ENCODE results near the gene STS. TPM values are rescaled to one million over a fixed set of nuclear protein-coding genes. Genes with fewer than 3 reads are reported as not detected.
A peak's percentile ranks its signal among the peaks of the same experiment; 100 is the strongest.

STS gene
- total RNA-seq, 1 experiment from 2014 or later: 3.3 TPM

DNA sequence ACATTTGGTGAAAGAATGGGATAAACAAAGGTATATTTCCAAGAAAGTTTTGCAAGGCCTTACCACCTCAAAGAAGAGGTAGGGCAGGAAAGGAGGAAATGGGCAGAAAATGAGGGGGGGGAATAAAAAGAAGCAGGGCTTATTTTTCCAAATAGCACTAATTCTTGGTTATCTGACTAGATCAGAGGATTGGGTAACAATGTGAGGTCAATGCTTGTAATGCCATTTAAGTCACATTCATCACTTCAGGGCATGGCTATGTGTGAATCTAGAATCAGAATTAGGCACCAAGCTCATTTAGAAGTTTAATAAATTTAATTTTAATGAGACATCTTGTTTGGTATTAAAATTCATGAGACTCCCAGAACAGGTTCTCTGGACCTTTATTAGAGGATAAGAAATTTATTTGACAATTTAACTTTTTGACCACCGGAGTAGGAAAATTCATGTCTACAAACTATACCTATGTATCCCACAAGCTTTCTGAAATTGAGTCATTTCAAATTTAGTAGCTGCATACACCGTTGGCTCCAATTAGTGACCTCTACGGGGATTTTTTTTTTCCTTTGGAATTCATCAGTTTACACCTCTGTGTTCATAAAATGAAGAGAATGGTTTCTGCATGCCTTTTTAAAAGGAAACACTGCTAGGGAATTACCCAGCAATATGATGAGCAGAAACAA lies 1.4 kb upstream of the STS start:
- no peaks in the 10 kb centered on the region for H3K9me3 ChIP-seq (ENCODE audit: insufficient read depth, low read depth)
- H4K20me1 ChIP-seq (ENCODE audit: insufficient read depth): no peaks in the 10 kb centered on the region
- H3K79me2 ChIP-seq (ENCODE audit: low read depth): peaks cover 82% of the 10 kb centered on the region
- DNase-seq: peak in 1 of 2 experiments; percentile 86
- BruUV-seq (replicated peaks): no TSS peak
- peak overlapping the region; percentile 99 for H3K27ac ChIP-seq
- peaks cover 23% of the 10 kb centered on the region for H3F3A ChIP-seq (ENCODE audit: insufficient read depth, low read depth)
- H3K9me2 ChIP-seq (ENCODE audit: insufficient read depth): no peaks in the 10 kb centered on the region
- no peaks in the 10 kb centered on the region for H3K27me3 ChIP-seq (ENCODE audit: insufficient read depth, low read depth)
- no peak overlapping the region for H2AFZ ChIP-seq
- peaks cover 38% of the 10 kb centered on the region for H3K4me1 ChIP-seq (replicated peaks; ENCODE audit: insufficient read depth)
- H3K4me3 ChIP-seq: peak overlapping the region; percentile 90; the same call in 1 of the 2 replicates
- no peak for TF ChIP-seq EZH2 (IDR thresholded peaks at IDR 0.05; ENCODE audit: low read depth)
- H3K36me3 ChIP-seq (ENCODE audit: low read depth): no peaks in the 10 kb centered on the region; the same call in 1 of the 2 replicates
- H3K4me2 ChIP-seq: peak overlapping the region; percentile 83
- CTCF ChIA-PET: no interaction called here
- POLR2A ChIA-PET (ENCODE audit: unreplicated experiment): interaction anchor here (0.6 kb wide), 1 partner anchor 198 kb away, joined by 3 read pairs; no protein-coding TSS in a partner anchor
- intact Hi-C loops (cut with micrococcal nuclease; ENCODE audit: unreplicated experiment): loop anchor here (1.0 kb wide), 1 partner anchor 14 kb away; no protein-coding TSS in a partner anchor

DNA sequence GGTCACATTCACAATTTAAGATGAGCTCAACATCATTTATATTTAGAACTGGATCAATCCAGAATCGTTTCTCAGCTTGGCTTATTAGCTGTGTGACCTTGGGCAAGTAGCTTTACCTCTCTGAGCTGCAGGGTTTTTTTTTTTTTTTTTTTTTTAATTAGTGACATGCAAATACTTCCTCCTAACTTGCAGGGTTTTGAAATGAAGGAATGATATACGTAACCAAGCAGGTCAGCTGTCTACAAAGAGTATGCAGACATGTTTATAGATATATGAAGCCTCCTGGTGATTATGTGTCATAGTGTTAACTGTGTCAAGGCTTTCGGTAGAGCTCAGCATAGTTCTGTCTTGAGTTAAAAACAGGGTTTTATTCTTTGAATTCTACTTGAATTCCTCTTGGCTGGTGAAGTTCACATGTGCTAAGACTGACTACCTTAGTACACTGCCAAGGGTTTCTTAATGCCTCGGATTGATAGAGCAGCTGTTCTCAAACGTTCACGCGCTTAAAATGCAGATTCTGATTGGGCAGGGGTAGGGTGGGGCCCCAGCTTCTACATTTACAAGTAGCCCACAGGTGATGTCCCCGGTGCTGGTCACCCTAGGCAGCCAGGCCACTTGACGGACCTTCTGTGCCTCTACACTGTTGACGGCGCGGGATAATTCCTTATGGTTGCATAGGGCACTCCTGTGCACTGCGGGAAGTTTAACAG lies 654 bp upstream of the STS start:
- H3K27me3 ChIP-seq (ENCODE audit: insufficient read depth, low read depth): no peaks in the 10 kb centered on the region
- intact Hi-C loops (cut with micrococcal nuclease; ENCODE audit: unreplicated experiment): loop anchor here (1.0 kb wide), 1 partner anchor 15 kb away; no protein-coding TSS in a partner anchor
- no peaks in the 10 kb centered on the region for H3K9me2 ChIP-seq (ENCODE audit: insufficient read depth)
- peak in 1 of 2 experiments; percentile 39 for DNase-seq
- H3K36me3 ChIP-seq (ENCODE audit: low read depth): no peaks in the 10 kb centered on the region; the same call in 1 of the 2 replicates
- peak overlapping the region; percentile 90 for H3K4me3 ChIP-seq
- H3K9me3 ChIP-seq (ENCODE audit: insufficient read depth, low read depth): no peaks in the 10 kb centered on the region
- H3K79me2 ChIP-seq (ENCODE audit: low read depth): peaks cover 75% of the 10 kb centered on the region
- BruUV-seq (replicated peaks): TSS peak; percentile 41
- ChIA-PET CTCF (no interaction called here), POLR2A (ENCODE audit: unreplicated experiment) (interaction anchor here (0.6 kb wide), 1 partner anchor 198 kb away, joined by 3 read pairs; no protein-coding TSS in a partner anchor)
- H4K20me1 ChIP-seq (ENCODE audit: insufficient read depth): no peaks in the 10 kb centered on the region
- no peak for TF ChIP-seq EZH2 (IDR thresholded peaks at IDR 0.05; ENCODE audit: low read depth)
- TF ChIP-seq, protein P1, sequence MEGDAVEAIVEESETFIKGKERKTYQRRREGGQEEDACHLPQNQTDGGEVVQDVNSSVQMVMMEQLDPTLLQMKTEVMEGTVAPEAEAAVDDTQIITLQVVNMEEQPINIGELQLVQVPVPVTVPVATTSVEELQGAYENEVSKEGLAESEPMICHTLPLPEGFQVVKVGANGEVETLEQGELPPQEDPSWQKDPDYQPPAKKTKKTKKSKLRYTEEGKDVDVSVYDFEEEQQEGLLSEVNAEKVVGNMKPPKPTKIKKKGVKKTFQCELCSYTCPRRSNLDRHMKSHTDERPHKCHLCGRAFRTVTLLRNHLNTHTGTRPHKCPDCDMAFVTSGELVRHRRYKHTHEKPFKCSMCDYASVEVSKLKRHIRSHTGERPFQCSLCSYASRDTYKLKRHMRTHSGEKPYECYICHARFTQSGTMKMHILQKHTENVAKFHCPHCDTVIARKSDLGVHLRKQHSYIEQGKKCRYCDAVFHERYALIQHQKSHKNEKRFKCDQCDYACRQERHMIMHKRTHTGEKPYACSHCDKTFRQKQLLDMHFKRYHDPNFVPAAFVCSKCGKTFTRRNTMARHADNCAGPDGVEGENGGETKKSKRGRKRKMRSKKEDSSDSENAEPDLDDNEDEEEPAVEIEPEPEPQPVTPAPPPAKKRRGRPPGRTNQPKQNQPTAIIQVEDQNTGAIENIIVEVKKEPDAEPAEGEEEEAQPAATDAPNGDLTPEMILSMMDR (conservative IDR thresholded peaks at IDR 0.05): no peak
- H3K4me2 ChIP-seq: peak overlapping the region; percentile 83
- peaks cover 23% of the 10 kb centered on the region for H3F3A ChIP-seq (ENCODE audit: insufficient read depth, low read depth)
- peak overlapping the region; percentile 99 for H3K27ac ChIP-seq
- no peak overlapping the region for H2AFZ ChIP-seq
- H3K4me1 ChIP-seq (replicated peaks; ENCODE audit: insufficient read depth): peaks cover 38% of the 10 kb centered on the region

DNA sequence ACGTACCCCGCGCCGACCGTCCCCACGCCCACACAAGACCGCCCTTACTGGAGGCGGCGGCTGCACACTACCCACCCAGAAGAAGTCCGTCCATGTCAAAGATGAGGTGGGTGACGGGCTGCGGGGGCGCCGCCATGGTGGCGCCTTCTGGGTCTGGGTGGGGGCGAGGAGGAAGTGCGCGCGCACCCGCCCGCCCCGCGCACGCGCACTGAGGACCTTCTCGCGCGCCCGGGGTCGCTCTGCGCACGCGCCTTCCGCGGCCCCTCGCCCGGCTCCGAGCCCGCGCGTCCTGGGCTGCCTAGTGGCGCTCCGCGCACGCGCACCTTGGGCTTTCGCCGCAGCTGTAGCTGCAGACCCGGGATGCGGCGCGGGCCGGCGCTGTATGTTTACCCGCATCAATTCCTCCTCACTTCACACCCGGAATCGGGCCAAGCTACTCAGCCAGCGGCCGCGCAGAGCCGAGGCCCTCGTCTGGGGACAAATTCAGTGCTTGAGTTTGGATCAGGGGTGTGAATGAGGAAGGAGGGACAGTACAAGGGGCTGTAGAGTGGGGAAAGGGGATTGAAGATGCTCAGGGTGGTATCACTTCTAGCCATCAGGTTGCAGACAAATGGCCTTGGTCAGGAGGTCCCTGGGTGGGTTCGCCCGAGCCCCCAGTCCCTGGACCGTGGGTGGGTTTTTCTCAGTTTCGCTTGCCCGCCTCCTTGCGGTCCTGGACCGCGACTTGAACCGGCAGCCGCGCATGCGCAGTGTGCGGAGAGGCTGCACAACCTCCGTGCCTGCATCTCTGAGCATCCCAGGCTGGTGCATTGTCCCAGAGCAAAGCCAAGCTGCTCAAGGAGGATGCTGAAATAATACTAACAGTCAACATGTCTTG lies 704 bp downstream of the STS start, which contains the start of gene PUDP:
PUDP (minus strand) TSS at position 176 of the 877 bp plus-strand sequence; CDS start at position 136, 40 bp downstream.
- Histone ChIP-seq H3F3A (ENCODE audit: insufficient read depth, low read depth) (peaks cover 23% of the 10 kb centered on the region), H3K9me3 (ENCODE audit: insufficient read depth, low read depth) (no peaks in the 10 kb centered on the region), H3K36me3 (ENCODE audit: low read depth) (no peaks in the 10 kb centered on the region), H3K79me2 (ENCODE audit: low read depth) (peaks cover 61% of the 10 kb centered on the region), H3K4me2 (peak within 1 kb of the TSS; percentile 85), H3K27ac (peak within 1 kb of the TSS; percentile 99), H3K9me2 (ENCODE audit: insufficient read depth) (no peaks in the 10 kb centered on the region), H2AFZ (peak within 1 kb of the TSS; percentile 97), H3K27me3 (ENCODE audit: insufficient read depth, low read depth) (no peaks in the 10 kb centered on the region), H3K4me1 (replicated peaks; ENCODE audit: insufficient read depth) (peaks cover 37% of the 10 kb centered on the region), H3K4me3 (peak within 1 kb of the TSS; percentile 90), H4K20me1 (ENCODE audit: insufficient read depth) (no peaks in the 10 kb centered on the region)
- TF ChIP-seq, protein P1 (conservative IDR thresholded peaks at IDR 0.05): no peak
- no peak for TF ChIP-seq EZH2 (IDR thresholded peaks at IDR 0.05; ENCODE audit: low read depth)
- ChIA-PET CTCF (no interaction called here), POLR2A (ENCODE audit: unreplicated experiment) (interaction anchor here (0.7 kb wide), 1 partner anchor 452 kb away, joined by 3 read pairs; no protein-coding TSS in a partner anchor)
- DNase-seq: peak; percentile 75 to 81
- intact Hi-C loops (cut with micrococcal nuclease; ENCODE audit: unreplicated experiment): no loop called here
- TSS peak; percentile 51 for BruUV-seq (replicated peaks)

Data from PC-9 (cell line).